MM.1S (cell line): ENCODE data around the gene ZFP2.

Source experiments
- CTCF ChIP-seq: fragments of 300-600 bp; sonication (generic); IDR thresholded peaks from 2 replicates; pipeline ENCODE4 v1.5.1; 2016; ENCODE audit warnings: antibody characterized with exemption, low read length, mixed read lengths
- EZH2phosphoT487 ChIP-seq: fragments of 300-600 bp; sonication (generic); IDR thresholded peaks from 2 replicates; pipeline ENCODE4 v1.6.1; 2018; ENCODE audit warnings: antibody characterized with exemption, low read length

- no peak for TF ChIP-seq CTCF
- TF ChIP-seq EZH2phosphoT487 = no peak
Measured at GRCh38 chr5:178883815-178884430, 11.8 kb upstream of the ZFP2 start.
